ENCODE data around the gene NID2. TPM values are rescaled to one million over a fixed set of nuclear protein-coding genes. Genes with fewer than 3 reads are reported as not detected.

Gene NID2
- total RNA-seq, 4 donors from 2014 or later: 0.17 to 3.0 (median 1.1) TPM

- WGBS, 2 donors: 24 to 27% methylated on average over 17 of the region's 17 CpGs
- TF ChIP-seq CTCF (IDR thresholded peaks at IDR 0.05) (peak in 1 of 3 donors; percentile 68), POLR2A (IDR thresholded peaks at IDR 0.05) (no peak)
- peak; percentile 79 to 96 for DNase-seq (ENCODE audit: low spot score in 2 of 2)
- intact Hi-C loops (cut with DNase I; ENCODE audit: low total_unique reads): no loop called here
- no peak overlapping the region for H3K4me3 ChIP-seq (ENCODE audit: low read depth, poor library complexity, severe bottlenecking)
These were observed 89.7 kb downstream of the NID2 start for GRCh38 chr14:51979088-51979709.

DNA sequence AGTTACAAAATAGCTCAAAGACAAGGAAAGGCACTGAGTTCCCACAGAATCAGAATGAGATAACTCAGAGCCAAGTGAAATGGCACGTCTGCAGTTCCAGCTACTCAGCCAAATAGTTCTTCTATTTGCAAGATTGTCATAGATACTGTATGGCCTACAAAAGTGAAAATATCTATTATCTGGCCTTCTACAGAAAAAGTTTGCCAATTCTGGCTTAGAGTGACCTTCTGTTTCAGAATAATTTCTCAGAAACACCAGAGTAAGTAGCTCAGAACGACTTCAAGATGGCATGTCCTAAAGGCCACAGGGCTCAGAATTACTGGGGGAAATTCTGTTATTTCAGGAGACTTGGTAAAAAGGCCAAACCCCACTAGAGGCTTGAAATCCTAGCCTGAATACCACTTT is 90.2 kb downstream of the NID2 start:
- 18 to 44% methylated on average over 2 of the region's 2 CpGs for WGBS, 2 donors
- TF ChIP-seq CTCF (IDR thresholded peaks at IDR 0.05) (no peak), POLR2A (IDR thresholded peaks at IDR 0.05) (no peak)
- DNase-seq (ENCODE audit: low spot score in 2 of 2): no peak
- H3K4me3 ChIP-seq (ENCODE audit: low read depth, poor library complexity, severe bottlenecking): no peak overlapping the region
- intact Hi-C loops (cut with DNase I; ENCODE audit: low total_unique reads): no loop called here

- no peak overlapping the region for H3K4me3 ChIP-seq (ENCODE audit: low read depth, poor library complexity, severe bottlenecking)
- 94 to 95% methylated on average over 5 of the region's 5 CpGs for WGBS, 2 donors
- DNase-seq (ENCODE audit: low spot score in 2 of 2): no peak
- TF ChIP-seq POLR2A (IDR thresholded peaks at IDR 0.05) (no peak), CTCF (IDR thresholded peaks at IDR 0.05) (no peak)
- intact Hi-C loops (cut with DNase I; ENCODE audit: low total_unique reads): no loop called here
These were observed 91.8 kb downstream of the NID2 start for GRCh38 chr14:51977075-51977474.

- no peak for DNase-seq (ENCODE audit: low spot score in 2 of 2)
- intact Hi-C loops (cut with DNase I; ENCODE audit: low total_unique reads): no loop called here
- TF ChIP-seq CTCF (IDR thresholded peaks at IDR 0.05) (no peak), POLR2A (IDR thresholded peaks at IDR 0.05) (no peak)
- 92 to 94% methylated on average over 7 of the region's 7 CpGs for WGBS, 2 donors
- no peak overlapping the region for H3K4me3 ChIP-seq (ENCODE audit: low read depth, poor library complexity, severe bottlenecking)
These were observed 96.3 kb downstream of the NID2 start for GRCh38 chr14:51972566-51972965.

- no peak overlapping the region for H3K4me3 ChIP-seq (ENCODE audit: low read depth, poor library complexity, severe bottlenecking)
- intact Hi-C loops (cut with DNase I; ENCODE audit: low total_unique reads): no loop called here
- DNase-seq (ENCODE audit: low spot score in 2 of 2): no peak
- 62 to 65% methylated on average over 6 of the region's 6 CpGs for WGBS, 2 donors
- no peak for TF ChIP-seq CTCF (IDR thresholded peaks at IDR 0.05)
- TF ChIP-seq POLR2A (IDR thresholded peaks at IDR 0.05): no peak
These were observed 98.9 kb downstream of the NID2 start for GRCh38 chr14:51969852-51970540.

Measured in lower leg skin (tissue), 4 donors.